ENCODE results near the gene ZNF485. TPM values are rescaled to one million over a fixed set of nuclear protein-coding genes. Genes with fewer than 3 reads are reported as not detected.

The ZNF485 gene
- total RNA-seq, 1 experiment from 2014 or later: 1.2 TPM

DNA sequence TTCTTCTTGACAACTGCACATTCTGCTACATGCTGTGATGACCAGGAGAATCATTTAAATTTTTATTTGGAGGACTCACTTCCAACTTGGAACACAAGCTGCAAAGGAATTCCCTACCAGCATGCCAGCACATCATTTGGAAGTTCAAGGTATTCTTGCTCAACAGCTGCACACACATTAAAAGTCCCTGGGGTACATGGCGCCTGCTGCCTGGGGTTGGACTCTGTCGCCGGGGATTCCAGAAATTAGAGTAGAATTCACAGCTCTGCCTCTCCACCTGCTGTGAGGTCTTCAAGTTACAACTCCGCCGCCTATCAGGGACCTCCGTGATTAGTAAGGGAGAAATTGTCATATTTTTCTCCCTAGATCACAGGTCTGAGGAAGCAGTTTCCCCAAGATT lies 41.3 kb downstream of the ZNF485 start:
- H2AFZ ChIP-seq (ENCODE audit: low read length): peak overlapping the region; percentile 99; the same call in 1 of the 2 replicates
- no peak overlapping the region for H3K27ac ChIP-seq (ENCODE audit: low read length)
- ATAC-seq (no peak), DNase-seq (no peak)
- intact Hi-C loops (cut with micrococcal nuclease): no loop called here
- BruUV-seq (replicated peaks): no TSS peak
- H3K79me2 ChIP-seq (ENCODE audit: low read length): no peaks in the 10 kb centered on the region
- TF ChIP-seq EZH2 (IDR thresholded peaks at IDR 0.05; ENCODE audit: low read length, unreplicated experiment): no peak
- TF ChIP-seq, protein P1, sequence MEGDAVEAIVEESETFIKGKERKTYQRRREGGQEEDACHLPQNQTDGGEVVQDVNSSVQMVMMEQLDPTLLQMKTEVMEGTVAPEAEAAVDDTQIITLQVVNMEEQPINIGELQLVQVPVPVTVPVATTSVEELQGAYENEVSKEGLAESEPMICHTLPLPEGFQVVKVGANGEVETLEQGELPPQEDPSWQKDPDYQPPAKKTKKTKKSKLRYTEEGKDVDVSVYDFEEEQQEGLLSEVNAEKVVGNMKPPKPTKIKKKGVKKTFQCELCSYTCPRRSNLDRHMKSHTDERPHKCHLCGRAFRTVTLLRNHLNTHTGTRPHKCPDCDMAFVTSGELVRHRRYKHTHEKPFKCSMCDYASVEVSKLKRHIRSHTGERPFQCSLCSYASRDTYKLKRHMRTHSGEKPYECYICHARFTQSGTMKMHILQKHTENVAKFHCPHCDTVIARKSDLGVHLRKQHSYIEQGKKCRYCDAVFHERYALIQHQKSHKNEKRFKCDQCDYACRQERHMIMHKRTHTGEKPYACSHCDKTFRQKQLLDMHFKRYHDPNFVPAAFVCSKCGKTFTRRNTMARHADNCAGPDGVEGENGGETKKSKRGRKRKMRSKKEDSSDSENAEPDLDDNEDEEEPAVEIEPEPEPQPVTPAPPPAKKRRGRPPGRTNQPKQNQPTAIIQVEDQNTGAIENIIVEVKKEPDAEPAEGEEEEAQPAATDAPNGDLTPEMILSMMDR (conservative IDR thresholded peaks at IDR 0.05; ENCODE audit: low read depth, low read length): no peak
- TF ChIP-seq EZH2phosphoT487 (IDR thresholded peaks at IDR 0.05; ENCODE audit: borderline replicate concordance, low read length): no peak
- CTCF ChIA-PET: no interaction called here
- H3K36me3 ChIP-seq (ENCODE audit: low read depth, low read length): peaks cover 35% of the 10 kb centered on the region
- peaks cover 38% of the 10 kb centered on the region for H3K9me3 ChIP-seq (ENCODE audit: low read length)
- no peaks in the 10 kb centered on the region for H3K9me2 ChIP-seq (replicated peaks; ENCODE audit: low read length)
- H3F3A ChIP-seq (ENCODE audit: low read length, unreplicated experiment): no peaks in the 10 kb centered on the region
- no peak overlapping the region for H3K4me2 ChIP-seq (ENCODE audit: low read length)
- H3K4me3 ChIP-seq (ENCODE audit: low read length): peak overlapping the region; percentile 80; the same call in 1 of the 2 replicates
- H3K27me3 ChIP-seq (ENCODE audit: low read length): no peaks in the 10 kb centered on the region; the same call in 1 of the 2 replicates
- H4K20me1 ChIP-seq (ENCODE audit: low read length): no peaks in the 10 kb centered on the region
- peaks cover 10% of the 10 kb centered on the region; the same call in 1 of the 2 replicates for H3K4me1 ChIP-seq (ENCODE audit: insufficient read depth, low read length)
- H3K9ac ChIP-seq (ENCODE audit: low read length): no peak overlapping the region
- POLR2A ChIA-PET (ENCODE audit: unreplicated experiment): no interaction called here

DNA sequence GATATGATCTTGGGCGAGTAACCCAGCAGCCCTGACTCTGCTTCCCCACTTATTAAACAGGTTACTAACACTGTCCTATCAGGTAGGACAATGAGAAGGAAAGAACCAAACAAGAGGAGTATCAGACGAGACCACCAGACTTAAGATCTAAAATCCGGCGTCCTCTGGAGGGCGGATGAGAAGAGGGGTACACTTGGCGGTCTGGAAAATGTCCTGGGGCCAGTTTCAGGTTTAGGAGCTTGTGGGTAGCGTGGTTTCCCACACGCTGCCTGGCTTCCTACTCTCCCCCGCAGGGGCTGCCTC lies 41.8 kb downstream of the ZNF485 start:
- Histone ChIP-seq H4K20me1 (ENCODE audit: low read length) (no peaks in the 10 kb centered on the region), H3K4me3 (ENCODE audit: low read length) (peak overlapping the region; percentile 80), H3K4me1 (ENCODE audit: insufficient read depth, low read length) (peaks cover 10% of the 10 kb centered on the region; the same call in 1 of the 2 replicates), H3F3A (ENCODE audit: low read length, unreplicated experiment) (no peaks in the 10 kb centered on the region), H3K9me3 (ENCODE audit: low read length) (peaks cover 36% of the 10 kb centered on the region), H3K27ac (ENCODE audit: low read length) (no peak overlapping the region), H3K9me2 (replicated peaks; ENCODE audit: low read length) (no peaks in the 10 kb centered on the region), H3K9ac (ENCODE audit: low read length) (peak overlapping the region; percentile 79), H3K4me2 (ENCODE audit: low read length) (peak overlapping the region; percentile 95), H3K27me3 (ENCODE audit: low read length) (no peaks in the 10 kb centered on the region; the same call in 1 of the 2 replicates), H3K79me2 (ENCODE audit: low read length) (no peaks in the 10 kb centered on the region), H2AFZ (ENCODE audit: low read length) (peak overlapping the region; percentile 99), H3K36me3 (ENCODE audit: low read depth, low read length) (peaks cover 35% of the 10 kb centered on the region)
- intact Hi-C loops (cut with micrococcal nuclease): loop anchor here (2.0 kb wide), 1 partner anchor 73 kb away; the partner anchor contains the start of gene ZNF239
- ATAC-seq (no peak), DNase-seq (no peak)
- TF ChIP-seq EZH2 (IDR thresholded peaks at IDR 0.05; ENCODE audit: low read length, unreplicated experiment): no peak
- no peak for TF ChIP-seq EZH2phosphoT487 (IDR thresholded peaks at IDR 0.05; ENCODE audit: borderline replicate concordance, low read length)
- TF ChIP-seq, protein P1 (conservative IDR thresholded peaks at IDR 0.05; ENCODE audit: low read depth, low read length): no peak
- CTCF ChIA-PET: no interaction called here
- POLR2A ChIA-PET (ENCODE audit: unreplicated experiment): no interaction called here
- no TSS peak for BruUV-seq (replicated peaks)

DNA sequence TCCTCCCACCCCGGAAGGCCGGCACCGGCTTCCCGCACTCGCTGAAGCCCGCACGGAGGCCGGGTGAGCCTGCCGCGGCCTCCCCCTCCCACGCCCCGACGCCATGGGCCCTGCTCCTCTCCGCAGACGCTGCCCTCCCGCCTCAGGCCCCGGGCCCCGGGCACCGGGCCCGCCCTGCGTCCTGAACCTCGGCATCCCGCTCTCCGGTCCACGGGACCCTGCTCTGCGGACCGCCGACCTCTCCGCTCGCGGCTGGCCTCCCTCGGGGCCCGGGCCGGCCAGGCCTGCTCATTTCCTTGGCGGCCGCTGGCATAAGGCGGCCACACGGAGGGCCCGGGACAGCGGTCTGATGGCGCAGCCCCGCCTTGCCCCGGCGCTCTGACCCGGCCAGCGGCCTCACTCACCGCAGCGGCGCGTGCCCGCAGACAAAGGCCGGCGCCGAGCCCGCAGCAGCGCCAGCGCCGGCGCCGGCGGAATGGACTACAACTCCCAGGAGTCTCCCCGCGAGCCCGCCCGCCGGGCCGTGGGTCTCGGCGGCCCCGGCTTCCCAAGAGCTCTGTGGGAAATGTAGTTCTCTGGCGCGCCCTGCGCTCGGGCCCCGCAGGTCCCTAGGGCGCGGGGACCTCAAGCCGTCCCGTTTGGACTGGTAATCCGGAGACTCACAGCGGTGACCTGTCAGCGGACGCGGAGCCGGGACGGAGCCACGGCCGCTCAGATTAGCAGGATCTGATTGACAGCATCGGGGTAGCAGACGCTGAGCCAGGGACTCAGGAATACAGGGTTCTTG lies 42.4 kb downstream of the ZNF485 start, which contains the start of gene ZNF32:
TSS of gene ZNF32 (minus strand) at position 484 of the 787 bp plus-strand sequence. CDS start 2,748 bp downstream, outside the sequence.
- intact Hi-C loops (cut with micrococcal nuclease): loop anchor here (2.0 kb wide), 1 partner anchor 74 kb away; the partner anchor contains the start of gene ZNF239
- H3K9me2 ChIP-seq (replicated peaks; ENCODE audit: low read length): no peaks in the 10 kb centered on the region
- BruUV-seq (replicated peaks): no TSS peak
- H3K4me1 ChIP-seq (ENCODE audit: insufficient read depth, low read length): peaks cover 10% of the 10 kb centered on the region; the same call in 1 of the 2 replicates
- H3F3A ChIP-seq (ENCODE audit: low read length, unreplicated experiment): no peaks in the 10 kb centered on the region
- H3K27me3 ChIP-seq (ENCODE audit: low read length): no peaks in the 10 kb centered on the region; the same call in 1 of the 2 replicates
- H4K20me1 ChIP-seq (ENCODE audit: low read length): no peaks in the 10 kb centered on the region
- ATAC-seq (peak; percentile 100), DNase-seq (peak; percentile 92)
- no peak within 1 kb of the TSS for H3K27ac ChIP-seq (ENCODE audit: low read length)
- no peaks in the 10 kb centered on the region for H3K79me2 ChIP-seq (ENCODE audit: low read length)
- peak within 1 kb of the TSS; percentile 80 for H3K4me3 ChIP-seq (ENCODE audit: low read length)
- H3K4me2 ChIP-seq (ENCODE audit: low read length): peak within 1 kb of the TSS; percentile 95
- TF ChIP-seq EZH2phosphoT487 (IDR thresholded peaks at IDR 0.05; ENCODE audit: borderline replicate concordance, low read length) (no peak), EZH2 (IDR thresholded peaks at IDR 0.05; ENCODE audit: low read length, unreplicated experiment) (no peak)
- TF ChIP-seq, protein P1 (conservative IDR thresholded peaks at IDR 0.05; ENCODE audit: low read depth, low read length): no peak
- CTCF ChIA-PET: no interaction called here
- POLR2A ChIA-PET (ENCODE audit: unreplicated experiment): interaction anchor here (0.6 kb wide), 1 partner anchor 841 kb away, joined by 3 read pairs; no protein-coding TSS in a partner anchor
- peak within 1 kb of the TSS; percentile 99 for H2AFZ ChIP-seq (ENCODE audit: low read length)
- H3K9me3 ChIP-seq (ENCODE audit: low read length): peaks cover 30% of the 10 kb centered on the region
- peak within 1 kb of the TSS; percentile 79 for H3K9ac ChIP-seq (ENCODE audit: low read length)
- H3K36me3 ChIP-seq (ENCODE audit: low read depth, low read length): peaks cover 31% of the 10 kb centered on the region

Measured in PC-3 (cell line).